ENCODE results near the gene CNTNAP2. TPM values are rescaled to one million over a fixed set of nuclear protein-coding genes. Genes with fewer than 3 reads are reported as not detected.

Gene CNTNAP2
- total and polyA plus RNA-seq, 2 of the 8 experiments (the other 6 are each of a cell fraction or from before 2014, with no cell fraction given) = 27.9 to 71.0 TPM

DNA sequence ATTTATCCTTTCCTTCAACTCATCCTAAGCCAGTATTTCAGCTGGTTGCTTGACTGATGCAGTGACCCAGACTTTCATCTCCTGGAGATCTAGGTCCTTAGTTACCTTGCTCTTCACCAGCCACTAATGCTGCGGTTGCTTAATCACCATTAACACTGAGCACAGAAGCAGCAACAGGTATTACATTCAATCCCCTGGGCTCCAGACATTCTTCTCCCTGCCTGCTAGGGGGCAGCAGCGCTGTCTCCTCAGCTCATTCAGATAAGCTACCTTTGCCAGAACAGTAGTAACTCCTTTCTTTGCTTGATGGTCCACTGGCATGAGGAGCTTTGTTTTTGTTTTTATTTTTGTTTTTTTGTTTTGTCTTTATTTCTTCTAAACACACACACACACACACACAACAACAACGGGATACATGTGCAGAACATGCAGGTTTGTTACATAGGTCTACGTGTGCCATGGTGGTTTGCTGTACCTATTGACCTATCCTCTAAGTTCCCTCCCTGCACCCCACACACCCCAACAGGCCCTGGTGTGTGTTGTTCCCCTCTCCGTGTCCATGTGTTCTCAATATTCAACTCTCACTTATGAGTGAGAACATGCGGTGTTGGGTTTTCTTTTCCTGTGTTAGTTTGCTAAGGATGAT is 1430.8 kb downstream of the CNTNAP2 start (continued):
- TF ChIP-seq, protein P1, sequence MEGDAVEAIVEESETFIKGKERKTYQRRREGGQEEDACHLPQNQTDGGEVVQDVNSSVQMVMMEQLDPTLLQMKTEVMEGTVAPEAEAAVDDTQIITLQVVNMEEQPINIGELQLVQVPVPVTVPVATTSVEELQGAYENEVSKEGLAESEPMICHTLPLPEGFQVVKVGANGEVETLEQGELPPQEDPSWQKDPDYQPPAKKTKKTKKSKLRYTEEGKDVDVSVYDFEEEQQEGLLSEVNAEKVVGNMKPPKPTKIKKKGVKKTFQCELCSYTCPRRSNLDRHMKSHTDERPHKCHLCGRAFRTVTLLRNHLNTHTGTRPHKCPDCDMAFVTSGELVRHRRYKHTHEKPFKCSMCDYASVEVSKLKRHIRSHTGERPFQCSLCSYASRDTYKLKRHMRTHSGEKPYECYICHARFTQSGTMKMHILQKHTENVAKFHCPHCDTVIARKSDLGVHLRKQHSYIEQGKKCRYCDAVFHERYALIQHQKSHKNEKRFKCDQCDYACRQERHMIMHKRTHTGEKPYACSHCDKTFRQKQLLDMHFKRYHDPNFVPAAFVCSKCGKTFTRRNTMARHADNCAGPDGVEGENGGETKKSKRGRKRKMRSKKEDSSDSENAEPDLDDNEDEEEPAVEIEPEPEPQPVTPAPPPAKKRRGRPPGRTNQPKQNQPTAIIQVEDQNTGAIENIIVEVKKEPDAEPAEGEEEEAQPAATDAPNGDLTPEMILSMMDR (IDR thresholded peaks at IDR 0.05; ENCODE audit: control extremely low read depth in 1 of 3, insufficient read depth in 1 of 3, low read depth in 1 of 3, low read length in 3 of 3) = peak; percentile 71 to 89 (median 77)
- TF ChIP-seq SRF (IDR thresholded peaks at IDR 0.05; ENCODE audit: low read depth, low read length) = no peak
